Erythroblast (primary cell): Measurements from ENCODE around the gene ANKMY2.

ENCODE experiments used
- DNase-seq, 2 experiments: peaks; one replicate each; lab custom pipeline; 2025; lab: John Stamatoyannopoulos, UW
- GATA1 ChIP-seq: IDR thresholded peaks from 2 replicates; pipeline ENCODE4 v1.6.1; 2011; ENCODE audit warnings: low read depth, mild to moderate bottlenecking, control low read depth, low read length, moderate library complexity
- POLR2A ChIP-seq: IDR thresholded peaks from 2 replicates; pipeline ENCODE4 v1.6.1; 2011; ENCODE audit warnings: mild to moderate bottlenecking, low read length

The ANKMY2 gene

DNA sequence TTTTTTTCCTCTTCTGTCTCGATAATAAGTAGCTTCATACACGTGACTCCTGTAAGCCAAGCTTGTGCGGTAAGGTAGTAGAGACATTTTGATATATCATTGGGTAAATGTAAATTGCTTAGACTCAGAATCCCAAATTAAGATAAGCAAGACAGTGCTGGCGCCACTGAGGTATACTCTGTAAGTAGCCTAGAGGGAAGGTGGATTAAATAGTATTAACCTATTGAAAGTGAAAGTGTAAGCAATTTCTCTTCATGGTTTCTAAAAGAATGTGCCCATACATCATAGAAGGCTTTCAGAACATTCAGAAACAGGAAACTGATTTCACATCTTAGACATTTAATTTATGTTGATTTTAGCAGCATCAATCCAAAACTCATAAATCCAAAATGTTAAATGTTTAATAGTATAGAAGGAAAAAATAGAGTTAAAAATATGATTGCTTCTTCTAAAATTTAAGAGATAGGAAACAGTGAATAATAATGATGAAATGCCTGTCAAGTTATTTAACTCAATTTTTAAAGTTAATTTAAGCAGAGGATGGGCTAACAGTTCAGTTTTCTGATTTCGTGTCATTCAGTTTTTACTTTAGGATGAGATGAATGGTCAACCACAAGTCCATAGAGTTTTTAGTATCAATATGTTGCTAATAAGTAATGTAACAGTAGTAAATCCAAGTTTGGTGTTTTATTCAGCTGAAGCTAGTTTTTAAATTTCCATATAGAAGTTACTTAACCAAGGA is 82.1 kb downstream of the ANKMY2 start:
- no peak for DNase-seq
- TF ChIP-seq POLR2A (no peak), GATA1 (no peak)

DNA sequence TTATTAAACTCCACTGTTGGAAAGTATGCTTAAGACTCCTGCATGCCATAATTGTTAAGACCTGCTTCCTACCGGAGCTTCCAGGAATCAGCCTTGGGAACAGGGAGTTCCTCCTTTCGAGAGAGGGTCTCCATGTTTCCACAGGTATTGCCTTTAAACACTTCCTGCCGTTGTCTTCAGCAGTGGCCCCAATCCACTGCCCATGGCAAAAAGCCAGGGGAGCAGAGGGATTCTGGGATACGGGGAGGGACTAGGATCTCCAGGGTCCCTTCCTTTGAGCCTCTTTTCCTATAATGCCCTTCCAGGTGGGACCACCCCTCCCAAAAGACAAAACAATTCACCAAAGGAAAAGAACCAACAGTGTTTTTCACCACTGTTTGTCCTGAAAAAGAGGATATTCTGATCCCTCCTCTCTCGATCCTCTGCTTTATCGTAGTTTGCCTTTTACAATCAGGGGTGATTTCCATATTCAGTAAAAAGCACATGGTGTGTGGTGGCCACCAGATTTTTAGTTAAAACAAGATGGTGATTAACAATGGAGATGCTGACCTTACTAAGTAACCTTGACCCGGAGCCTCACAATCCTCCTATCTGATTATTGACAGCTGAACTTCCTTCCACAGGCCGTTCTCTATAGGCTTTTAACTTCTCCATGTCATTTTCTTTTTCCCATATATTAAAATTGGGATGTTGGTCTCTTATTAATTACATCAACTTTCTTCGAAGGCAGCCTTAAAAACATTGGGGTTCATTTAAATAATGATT is 82.9 kb downstream of the ANKMY2 start:
- no peak for DNase-seq

DNA sequence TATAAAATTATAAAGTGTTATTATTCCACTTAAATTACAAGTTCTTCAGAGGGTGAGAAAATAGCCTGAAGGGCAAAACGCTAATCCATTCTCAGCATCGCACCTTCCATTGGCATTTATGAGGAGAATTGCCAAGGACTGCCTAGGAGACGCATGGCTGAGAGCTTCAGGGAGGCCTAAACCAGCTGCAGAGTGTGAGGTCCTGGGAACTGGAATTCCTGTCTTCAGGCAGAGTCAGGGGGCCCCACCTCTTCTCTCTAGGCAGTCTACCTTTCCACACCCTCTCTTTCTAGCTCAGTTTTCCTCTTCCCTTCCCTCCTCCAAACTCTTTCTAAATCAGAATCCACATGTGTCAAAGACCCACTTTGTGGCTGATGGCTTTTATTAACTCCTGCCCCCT is 83.6 kb downstream of the ANKMY2 start:
- no peak for DNase-seq
- TF ChIP-seq POLR2A = no peak
- TF ChIP-seq GATA1 = no peak

More for the DNA sequence above, 82.9 kb downstream of the ANKMY2 start:
- no peak for TF ChIP-seq GATA1
- TF ChIP-seq POLR2A = no peak

DNA sequence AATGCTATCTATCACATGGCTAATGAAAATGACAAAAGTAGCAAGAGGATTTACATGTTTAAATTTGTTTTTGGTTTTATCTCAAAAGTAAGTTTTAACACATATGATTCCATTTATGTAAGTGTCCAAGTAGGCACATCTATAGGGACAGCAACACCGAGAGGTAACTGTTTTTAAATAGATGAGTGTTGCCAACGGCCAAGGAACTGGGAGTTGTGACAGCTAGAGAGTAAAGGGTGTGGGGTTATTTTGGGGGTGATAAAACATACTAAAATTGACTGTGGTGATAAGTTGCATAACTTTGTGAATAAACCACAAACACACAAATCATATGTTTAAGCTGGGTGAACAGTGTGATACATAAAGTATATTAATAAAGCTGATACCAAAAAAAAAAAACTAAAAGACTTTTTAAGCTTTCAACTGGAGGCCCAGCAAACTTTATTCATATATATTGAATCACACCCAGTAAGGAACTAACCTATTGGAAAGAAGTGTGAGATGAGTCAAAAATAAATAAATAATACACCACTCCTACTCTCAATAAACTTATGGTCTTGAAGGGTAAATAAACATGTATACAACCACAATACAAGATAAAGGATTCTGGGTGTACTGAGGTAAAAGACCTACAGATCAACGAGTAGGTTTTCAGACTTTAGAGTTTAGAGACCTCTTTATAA is 85.9 kb downstream of the ANKMY2 start:
- no peak for DNase-seq
- no peak for TF ChIP-seq POLR2A
- TF ChIP-seq GATA1 = no peak

DNA sequence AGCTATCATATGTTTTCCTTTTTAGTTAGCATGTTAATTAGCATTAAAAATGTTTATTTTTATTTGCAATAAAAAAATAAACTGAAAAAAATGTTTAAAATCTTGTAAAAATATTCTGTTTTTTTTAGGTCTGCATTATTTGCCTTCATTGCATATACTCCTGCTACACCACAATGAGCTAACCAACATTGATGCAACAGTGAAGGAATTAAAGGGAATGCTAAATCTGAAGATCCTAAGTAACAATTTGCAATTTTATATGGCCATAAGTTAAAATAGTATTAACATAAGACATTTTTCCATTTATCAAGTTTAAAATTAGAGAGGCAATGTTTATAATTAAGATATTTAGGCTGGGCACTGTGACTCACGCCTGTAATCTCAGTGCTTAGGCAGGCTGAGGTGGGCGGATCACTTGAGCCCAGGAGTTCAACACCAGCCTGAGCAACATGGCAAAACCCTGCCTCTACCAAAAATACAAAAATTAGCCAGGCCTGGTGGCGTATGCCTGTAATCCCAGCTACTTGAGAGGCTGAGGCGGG is 86.7 kb downstream of the ANKMY2 start:
- TF ChIP-seq GATA1 (no peak), POLR2A (no peak)
- DNase-seq = no peak

DNA sequence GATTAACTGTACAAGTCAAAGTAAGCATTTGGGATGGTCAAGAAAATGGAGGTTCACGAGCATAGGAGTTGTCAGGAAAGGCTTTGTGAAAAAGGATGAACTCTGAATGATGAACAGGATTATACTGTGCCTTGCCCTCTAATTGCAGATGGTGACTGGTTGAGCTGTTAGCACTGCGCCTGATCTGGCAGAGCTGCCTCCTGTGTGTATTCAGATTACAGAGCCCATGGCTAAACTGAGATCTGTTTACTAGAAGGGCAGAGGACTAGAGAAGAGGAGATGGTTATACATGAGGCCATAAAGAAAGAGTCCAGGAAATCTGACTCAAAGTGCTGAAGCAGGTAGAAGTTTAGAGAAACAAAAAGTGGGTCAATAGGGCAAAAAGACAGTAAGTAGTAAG is 89.2 kb downstream of the ANKMY2 start:
- TF ChIP-seq POLR2A (no peak), GATA1 (no peak)
- DNase-seq = no peak

DNA sequence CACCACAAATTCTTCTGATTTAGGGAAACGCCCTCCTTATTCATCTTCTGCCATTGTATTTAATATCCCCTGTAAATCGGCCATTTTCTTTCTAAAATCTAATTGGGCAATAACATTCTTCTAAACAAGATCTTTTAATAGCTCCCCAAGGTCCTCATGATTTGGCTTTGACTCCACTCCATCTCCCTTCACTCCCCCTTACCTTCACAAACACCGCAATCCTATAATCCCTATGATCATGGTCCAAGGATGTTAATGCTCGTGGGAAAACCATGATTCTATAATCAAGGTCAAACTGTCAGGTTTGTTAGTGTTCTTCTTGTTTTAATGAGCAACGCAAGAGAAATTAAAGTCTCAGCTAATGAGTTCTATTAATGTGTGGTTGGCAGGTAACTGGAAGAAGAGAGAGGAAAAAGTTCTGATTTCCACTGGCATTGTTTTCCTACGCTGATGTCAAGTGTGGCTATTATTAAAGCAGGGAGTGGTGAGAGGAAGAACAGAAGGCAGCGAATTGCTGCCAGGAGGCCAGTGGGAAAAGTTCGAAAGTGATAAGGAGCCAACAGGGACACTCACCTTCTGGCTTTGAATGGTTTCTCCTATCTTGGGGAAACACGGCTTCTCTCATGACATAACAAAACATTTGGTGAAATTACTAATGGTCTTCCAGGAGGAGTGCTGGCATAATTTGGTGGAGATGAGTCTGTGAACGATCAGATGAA is 90.9 kb downstream of the ANKMY2 start:
- DNase-seq = no peak
- no peak for TF ChIP-seq POLR2A
- TF ChIP-seq GATA1 = no peak

DNA sequence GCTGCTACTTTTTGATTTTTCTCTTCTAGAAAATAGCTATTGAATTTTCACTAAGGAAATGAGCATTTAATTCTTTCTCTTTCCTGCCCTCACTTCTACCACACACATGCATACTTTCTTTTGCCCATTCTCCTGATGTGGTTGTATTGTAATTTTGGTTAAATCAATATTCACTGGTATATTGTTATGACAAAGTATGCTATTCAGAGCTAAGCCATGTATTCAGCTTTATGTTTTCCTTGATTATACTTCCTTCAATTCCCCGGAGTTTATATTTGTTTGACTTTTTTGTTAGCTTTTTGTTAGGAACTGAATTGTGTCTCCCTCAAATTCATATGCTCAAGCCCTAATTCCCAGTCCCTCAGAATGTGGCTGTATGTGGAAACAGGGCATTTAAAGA is 94.9 kb downstream of the ANKMY2 start:
- no peak for DNase-seq
- TF ChIP-seq GATA1 (no peak), POLR2A (no peak)
